ENCODE data around the gene FNDC3A.
"Not testable (repeated sequence)": the region's sequence is repeated elsewhere in the genome, so short reads cannot be mapped to it uniquely, and the experiment has no call there.

The FNDC3A gene

DNA sequence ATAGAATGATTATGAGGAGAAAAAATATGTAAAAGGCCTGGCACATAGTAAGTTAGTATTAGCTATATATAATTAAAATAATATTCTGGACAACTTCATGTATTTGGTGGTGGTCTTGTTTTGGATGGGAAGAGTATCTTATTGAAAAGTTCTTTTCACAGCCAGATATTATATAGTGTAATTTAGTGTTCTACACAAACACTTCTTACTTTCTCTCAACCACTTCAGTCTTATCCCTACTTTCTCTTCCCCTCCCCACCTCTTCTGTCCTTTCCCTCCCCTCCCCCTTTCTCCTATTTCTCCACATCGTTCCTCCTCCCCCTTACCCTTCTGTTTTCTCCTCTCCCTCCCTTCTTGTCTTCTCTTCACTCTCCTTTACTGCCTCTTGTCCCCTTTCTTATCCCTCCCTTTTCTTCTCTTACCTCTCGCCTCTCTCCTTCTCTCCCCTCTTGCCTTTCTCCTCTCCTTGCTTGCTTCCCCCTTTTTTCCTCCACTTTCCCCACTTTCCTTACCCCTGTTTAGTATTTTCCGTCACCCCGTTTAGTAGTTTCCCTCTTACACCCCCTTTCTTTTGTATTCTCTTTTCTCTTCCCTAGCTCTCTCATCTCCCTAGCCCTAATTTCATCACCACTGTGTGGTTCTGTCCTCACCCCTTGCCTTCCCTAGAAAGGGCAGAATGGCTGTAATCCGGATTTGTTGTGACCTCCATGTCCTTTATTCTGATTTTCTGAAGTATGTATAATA, 137.2 kb downstream of the FNDC3A start:
- Histone ChIP-seq H3K9ac (ENCODE audit: low read length) (no peak overlapping the region), H3K27me3 (ENCODE audit: low read length) (no peaks in the 10 kb centered on the region), H3F3A (ENCODE audit: insufficient read depth) (peaks cover 18% of the 10 kb centered on the region), H3K79me2 (ENCODE audit: insufficient read depth, low read length) (peaks cover 52% of the 10 kb centered on the region), H3K27ac (ENCODE audit: low read depth, low read length) (no peak overlapping the region), H3K4me2 (ENCODE audit: low read depth, low read length, poor library complexity, severe bottlenecking) (peak overlapping the region; percentile 74), H3K36me3 (ENCODE audit: low read length) (peaks cover 14% of the 10 kb centered on the region; the same call in 1 of the 2 replicates), H2AFZ (ENCODE audit: low read depth, low read length, severe bottlenecking) (no peak overlapping the region), H3K4me3 (ENCODE audit: insufficient read depth, low read length, poor library complexity, severe bottlenecking) (no peak overlapping the region), H3K9me3 (ENCODE audit: insufficient read depth, low read length) (no peaks in the 10 kb centered on the region), H4K20me1 (ENCODE audit: low read depth, low read length) (no peaks in the 10 kb centered on the region), H3K9me2 (replicated peaks; ENCODE audit: insufficient read depth, low read length) (no peaks in the 10 kb centered on the region)
- TF ChIP-seq EZH2phosphoT487 (conservative IDR thresholded peaks at IDR 0.05; ENCODE audit: low read length), result no peak
- TF ChIP-seq CTCF (IDR thresholded peaks at IDR 0.05; ENCODE audit: insufficient read depth, low read length, poor library complexity, severe bottlenecking), result no peak

DNA sequence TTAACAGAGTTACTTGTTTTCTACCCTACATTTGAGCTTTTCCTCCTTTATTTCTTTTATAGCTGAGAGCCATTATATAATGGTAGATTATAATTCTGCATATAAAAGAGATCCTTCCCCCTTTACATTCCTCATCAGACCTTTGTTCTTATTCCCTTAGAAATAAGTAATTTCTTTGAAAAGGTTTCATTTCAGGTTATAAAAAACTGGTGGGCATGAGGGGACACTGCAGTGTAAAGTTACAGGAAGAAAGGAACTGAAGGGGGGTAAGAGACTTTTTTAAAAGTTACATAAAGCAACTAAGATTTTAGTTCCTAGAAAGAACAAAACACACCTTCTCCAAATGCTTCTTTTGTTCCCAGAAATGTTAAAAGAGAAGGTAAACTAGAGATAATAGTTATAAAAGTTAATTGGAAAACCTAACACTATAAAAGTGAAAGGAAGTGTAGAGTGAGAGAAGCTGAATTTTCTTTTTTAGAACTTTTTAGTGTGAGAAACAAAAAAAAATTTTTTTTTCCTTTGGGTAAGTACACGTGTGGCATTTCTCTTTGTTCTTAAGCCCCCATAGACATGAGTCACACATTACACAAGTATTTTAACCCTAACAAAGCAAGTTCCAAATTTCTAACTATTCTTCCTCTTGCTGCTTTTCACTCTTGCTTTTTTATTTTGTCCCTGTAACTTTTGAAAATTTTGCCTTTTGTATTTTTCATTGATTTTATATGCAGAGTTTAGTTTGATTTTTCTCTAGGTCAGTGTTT, 138.0 kb downstream of the FNDC3A start:
- peaks cover 18% of the 10 kb centered on the region for H3F3A ChIP-seq (ENCODE audit: insufficient read depth)
- H3K36me3 ChIP-seq (ENCODE audit: low read length), result peaks cover 14% of the 10 kb centered on the region; the same call in 1 of the 2 replicates
- no peaks in the 10 kb centered on the region for H3K9me2 ChIP-seq (replicated peaks; ENCODE audit: insufficient read depth, low read length)
- H4K20me1 ChIP-seq (ENCODE audit: low read depth, low read length), result no peaks in the 10 kb centered on the region
- H2AFZ ChIP-seq (ENCODE audit: low read depth, low read length, severe bottlenecking), result no peak overlapping the region
- H3K9ac ChIP-seq (ENCODE audit: low read length), result no peak overlapping the region
- H3K4me2 ChIP-seq (ENCODE audit: low read depth, low read length, poor library complexity, severe bottlenecking), result peak overlapping the region; percentile 74
- H3K27ac ChIP-seq (ENCODE audit: low read depth, low read length), result no peak overlapping the region
- H3K9me3 ChIP-seq (ENCODE audit: insufficient read depth, low read length), result no peaks in the 10 kb centered on the region
- TF ChIP-seq EZH2phosphoT487 (conservative IDR thresholded peaks at IDR 0.05; ENCODE audit: low read length) (no peak), CTCF (IDR thresholded peaks at IDR 0.05; ENCODE audit: insufficient read depth, low read length, poor library complexity, severe bottlenecking) (no peak)
- H3K4me3 ChIP-seq (ENCODE audit: insufficient read depth, low read length, poor library complexity, severe bottlenecking), result no peak overlapping the region
- H3K27me3 ChIP-seq (ENCODE audit: low read length), result no peaks in the 10 kb centered on the region
- peaks cover 53% of the 10 kb centered on the region for H3K79me2 ChIP-seq (ENCODE audit: insufficient read depth, low read length)

GRCh38 chr13:49116873-49117272, 141.2 kb downstream of the FNDC3A start:
- TF ChIP-seq CTCF (IDR thresholded peaks at IDR 0.05; ENCODE audit: insufficient read depth, low read length, poor library complexity, severe bottlenecking) (no peak), EZH2phosphoT487 (conservative IDR thresholded peaks at IDR 0.05; ENCODE audit: low read length) (no peak)
- no peak overlapping the region for H2AFZ ChIP-seq (ENCODE audit: low read depth, low read length, severe bottlenecking)
- no peak overlapping the region for H3K27ac ChIP-seq (ENCODE audit: low read depth, low read length)
- no peak overlapping the region for H3K9ac ChIP-seq (ENCODE audit: low read length)
- no peaks in the 10 kb centered on the region for H3K27me3 ChIP-seq (ENCODE audit: low read length)
- H3K4me2 ChIP-seq (ENCODE audit: low read depth, low read length, poor library complexity, severe bottlenecking), result no peak overlapping the region
- no peaks in the 10 kb centered on the region for H3K9me2 ChIP-seq (replicated peaks; ENCODE audit: insufficient read depth, low read length)
- H3K9me3 ChIP-seq (ENCODE audit: insufficient read depth, low read length), result no peaks in the 10 kb centered on the region
- no peak overlapping the region for H3K4me3 ChIP-seq (ENCODE audit: insufficient read depth, low read length, poor library complexity, severe bottlenecking)
- H3K36me3 ChIP-seq (ENCODE audit: low read length), result peaks cover 14% of the 10 kb centered on the region; the same call in 1 of the 2 replicates
- peaks cover 37% of the 10 kb centered on the region for H3K79me2 ChIP-seq (ENCODE audit: insufficient read depth, low read length)
- peaks cover 7% of the 10 kb centered on the region for H3F3A ChIP-seq (ENCODE audit: insufficient read depth)
- H4K20me1 ChIP-seq (ENCODE audit: low read depth, low read length), result no peaks in the 10 kb centered on the region

DNA sequence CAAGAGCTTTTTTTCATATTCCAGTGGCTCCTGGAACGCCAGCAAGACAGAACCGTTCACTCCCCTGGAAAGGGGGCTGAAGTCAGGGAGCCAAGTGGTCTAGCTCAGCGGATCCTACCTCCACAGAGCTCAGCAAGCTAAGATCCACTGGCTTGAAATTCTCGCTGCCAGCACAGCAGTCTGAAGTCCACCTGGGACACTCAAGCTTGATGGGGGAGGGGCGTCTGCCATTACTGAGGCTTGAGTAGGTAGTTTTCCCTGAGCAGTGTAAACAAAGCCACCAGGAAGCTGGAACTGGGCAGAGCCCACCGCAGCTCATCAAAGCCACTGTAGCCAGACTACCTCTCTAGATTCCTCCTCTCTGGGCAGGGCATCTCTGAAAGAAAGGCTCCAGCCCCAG, 142.7 kb downstream of the FNDC3A start:
- H3F3A ChIP-seq (ENCODE audit: insufficient read depth); H3K4me2 ChIP-seq (ENCODE audit: low read depth, low read length, poor library complexity, severe bottlenecking); H3K27ac ChIP-seq (ENCODE audit: low read depth, low read length); H3K9ac ChIP-seq (ENCODE audit: low read length); H3K9me3 ChIP-seq (ENCODE audit: insufficient read depth, low read length); H3K27me3 ChIP-seq (ENCODE audit: low read length); H3K9me2 ChIP-seq (replicated peaks; ENCODE audit: insufficient read depth, low read length); H2AFZ ChIP-seq (ENCODE audit: low read depth, low read length, severe bottlenecking); H3K4me3 ChIP-seq (ENCODE audit: insufficient read depth, low read length, poor library complexity, severe bottlenecking); H4K20me1 ChIP-seq (ENCODE audit: low read depth, low read length): not testable (repeated sequence)
- H3K36me3 ChIP-seq (ENCODE audit: low read length), result peaks cover 14% of the 10 kb centered on the region; the same call in 1 of the 2 replicates
- H3K79me2 ChIP-seq (ENCODE audit: insufficient read depth, low read length), result peaks cover 22% of the 10 kb centered on the region; the same call in 1 of the 2 replicates
